ENCODE measurements around the gene HMOX2. TPM values are rescaled to one million over a fixed set of nuclear protein-coding genes. Genes with fewer than 3 reads are reported as not detected.

The HMOX2 gene
- total and polyA plus RNA-seq, 2 of the 13 experiments (the other 11 are each of a cell fraction or from before 2014, with no cell fraction given): 60.3 to 70.4 TPM

DNA sequence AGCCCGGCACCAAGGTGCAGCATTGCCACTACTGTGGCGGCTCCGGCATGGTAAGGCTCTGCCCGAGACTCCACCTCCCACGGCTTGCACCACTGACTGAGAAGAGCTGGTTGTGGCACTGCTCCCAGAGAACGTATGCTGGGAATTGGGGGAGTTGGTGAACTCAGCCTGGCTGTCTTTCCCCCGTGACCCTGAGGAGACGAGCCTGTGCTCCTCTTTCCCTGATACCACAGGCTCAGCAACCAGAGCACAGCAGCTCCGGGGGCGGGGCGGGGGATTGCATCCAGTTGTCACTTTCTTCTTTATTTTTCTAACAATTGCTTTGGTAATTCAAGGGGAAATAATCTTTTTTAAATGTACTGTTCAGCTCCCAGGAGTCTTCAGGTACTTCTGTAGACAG, 33.8 kb upstream of the HMOX2 start (continued):
- TF ChIP-seq ZNF431 (CRISPR knock-in tag; IDR thresholded peaks at IDR 0.05; ENCODE audit: borderline replicate concordance, low read depth): no peak
- no peak for TF ChIP-seq BRCA1 (CRISPR knock-in tag; IDR thresholded peaks at IDR 0.05)
- no peak for TF ChIP-seq RBM39 (IDR thresholded peaks at IDR 0.05; ENCODE audit: low read depth, low read length, poor library complexity, severe bottlenecking)
- no peak for TF ChIP-seq ZNF616 (CRISPR knock-in tag; IDR thresholded peaks at IDR 0.05; ENCODE audit: low read depth)
- no peak for TF ChIP-seq CHD4 (IDR thresholded peaks at IDR 0.05; ENCODE audit: borderline replicate concordance, low read length)
- no peak for TF ChIP-seq ZNF780A (CRISPR knock-in tag; IDR thresholded peaks at IDR 0.05)
- no peak for TF ChIP-seq ZSCAN22 (CRISPR knock-in tag; IDR thresholded peaks at IDR 0.05)
- TF ChIP-seq ZNF468 (CRISPR knock-in tag; IDR thresholded peaks at IDR 0.05): no peak
- no peak for TF ChIP-seq MBNL3 (CRISPR knock-in tag; conservative IDR thresholded peaks at IDR 0.05)
- TF ChIP-seq ZSCAN21 (CRISPR knock-in tag; IDR thresholded peaks at IDR 0.05; ENCODE audit: borderline replicate concordance): no peak
- no peak for TF ChIP-seq ZNF83 (CRISPR knock-in tag; IDR thresholded peaks at IDR 0.05; ENCODE audit: borderline replicate concordance)
- no peak for TF ChIP-seq ZNF230 (CRISPR knock-in tag; IDR thresholded peaks at IDR 0.05)
- no peak for TF ChIP-seq GTF3A (CRISPR knock-in tag; conservative IDR thresholded peaks at IDR 0.05)

DNA sequence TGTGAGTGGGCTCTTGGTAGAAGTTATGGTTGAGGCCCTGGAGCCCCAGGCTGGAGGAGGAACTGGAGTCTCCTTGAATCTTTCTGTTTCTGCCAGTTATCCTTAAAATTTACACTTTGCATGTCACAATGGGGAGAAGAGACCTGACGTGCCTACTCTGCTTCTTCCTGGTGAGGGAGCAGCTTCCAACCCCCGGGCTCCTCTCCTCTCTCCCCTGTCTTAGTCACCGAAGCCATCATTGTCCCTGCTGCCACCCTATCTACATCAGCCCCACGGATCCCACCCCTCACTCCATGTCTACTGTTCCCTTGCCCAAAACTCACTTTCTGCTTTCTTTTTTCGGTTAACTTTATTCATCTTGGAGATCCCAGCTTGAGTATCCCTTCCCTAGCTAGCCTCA, 32.9 kb upstream of the HMOX2 start:
- H3K9ac ChIP-seq (ENCODE audit: insufficient read depth, low read depth, low read length): no peak overlapping the region
- H3K27ac ChIP-seq (ENCODE audit: extremely low read length, insufficient read depth, low read length): no peak overlapping the region
- H3K4me1 ChIP-seq (ENCODE audit: insufficient read depth, low read length): no peaks in the 10 kb centered on the region
- H3K9me3 ChIP-seq (ENCODE audit: low read length): no peaks in the 10 kb centered on the region
- intact Hi-C loops (cut with micrococcal nuclease; ENCODE audit: unreplicated experiment) (no loop called here), in situ Hi-C loops (cut with HindIII; ENCODE audit: extremely low pct_ligation_motif_present, low pct_unique_long_range_greater_than_20kb) (no loop called here)
- H3K36me3 ChIP-seq (replicated peaks in 1 of 2; ENCODE audit: control insufficient read depth in 1 of 2, insufficient read depth in 2 of 2, low read length in 2 of 2): peaks cover 42 to 67% of the 10 kb centered on the region in 2 experiments
- POLR2A ChIA-PET: interaction anchor here (1.7 kb wide), 1 partner anchor 17 kb away, joined by 3 read pairs; no protein-coding TSS in a partner anchor
- CTCF ChIA-PET (ENCODE audit: low intra/inter-chr PET ratio, low total read pairs): no interaction called here
- DNase-seq (ENCODE audit: low spot score): no peak
- no peak for ATAC-seq
- no peak overlapping the region for H3K4me3 ChIP-seq (replicated peaks in 1 of 3; ENCODE audit: insufficient read depth in 1 of 3, low read depth in 2 of 3, low read length in 3 of 3)
- BruUV-seq (replicated peaks): no TSS peak
- TF ChIP-seq ZNF335 (CRISPR knock-in tag; IDR thresholded peaks at IDR 0.05) (no peak), MEIS2 (CRISPR knock-in tag; IDR thresholded peaks at IDR 0.05) (no peak), NR2C2 (CRISPR knock-in tag; IDR thresholded peaks at IDR 0.05; ENCODE audit: borderline replicate concordance) (no peak), ZNF224 (CRISPR knock-in tag; IDR thresholded peaks at IDR 0.05) (no peak)
- TF ChIP-seq, protein P1, sequence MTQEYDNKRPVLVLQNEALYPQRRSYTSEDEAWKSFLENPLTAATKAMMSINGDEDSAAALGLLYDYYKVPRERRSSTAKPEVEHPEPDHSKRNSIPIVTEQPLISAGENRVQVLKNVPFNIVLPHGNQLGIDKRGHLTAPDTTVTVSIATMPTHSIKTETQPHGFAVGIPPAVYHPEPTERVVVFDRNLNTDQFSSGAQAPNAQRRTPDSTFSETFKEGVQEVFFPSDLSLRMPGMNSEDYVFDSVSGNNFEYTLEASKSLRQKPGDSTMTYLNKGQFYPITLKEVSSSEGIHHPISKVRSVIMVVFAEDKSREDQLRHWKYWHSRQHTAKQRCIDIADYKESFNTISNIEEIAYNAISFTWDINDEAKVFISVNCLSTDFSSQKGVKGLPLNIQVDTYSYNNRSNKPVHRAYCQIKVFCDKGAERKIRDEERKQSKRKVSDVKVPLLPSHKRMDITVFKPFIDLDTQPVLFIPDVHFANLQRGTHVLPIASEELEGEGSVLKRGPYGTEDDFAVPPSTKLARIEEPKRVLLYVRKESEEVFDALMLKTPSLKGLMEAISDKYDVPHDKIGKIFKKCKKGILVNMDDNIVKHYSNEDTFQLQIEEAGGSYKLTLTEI (CRISPR knock-in tag; conservative IDR thresholded peaks at IDR 0.05): no peak
- H3K79me2 ChIP-seq (ENCODE audit: insufficient read depth, low read length): no peaks in the 10 kb centered on the region
- FAIRE-seq: no peak
- H3K27me3 ChIP-seq (ENCODE audit: control insufficient read depth in 1 of 2, insufficient read depth in 2 of 2, low read length in 2 of 2): no peaks in the 10 kb centered on the region
- 95% methylated on average over 5 of the region's 5 CpGs for WGBS (ENCODE audit: low lambda C conversion rate)
- no peak overlapping the region for H3K4me2 ChIP-seq (ENCODE audit: low read depth, low read length)
- H4K20me1 ChIP-seq (ENCODE audit: insufficient read depth, low read length): no peaks in the 10 kb centered on the region
- H2AFZ ChIP-seq (ENCODE audit: low read length): no peak overlapping the region
